Measurements from ENCODE around the gene SLC27A4. TPM values are rescaled to one million over a fixed set of nuclear protein-coding genes. Genes with fewer than 3 reads are reported as not detected.

The SLC27A4 gene
- polyA plus RNA-seq, 2 of the 4 experiments (the other 2 are of a cell fraction) = 14.5 to 27.0 TPM

- no peaks in the 10 kb centered on the region for H3K9me3 ChIP-seq
- CTCF ChIA-PET = interaction anchor here (1.0 kb wide), 1 partner anchor 13 kb away, joined by 3 read pairs; no protein-coding TSS in a partner anchor
- peaks cover 8% of the 10 kb centered on the region; the same call in 2 of the 3 replicates for H3K4me1 ChIP-seq
- H3K4me3 ChIP-seq = no peak overlapping the region
- DNase-seq (ENCODE audit: low read depth in 1 of 2, low spot score in 1 of 2) (no peak), ATAC-seq (no peak), FAIRE-seq (no peak)
- H3K27ac ChIP-seq = no peak overlapping the region
- POLR2A ChIA-PET = no interaction called here
- 93% methylated on average over 2 of the region's 2 CpGs for WGBS (ENCODE audit: missing lambda C conversion rate)
- TF ChIP-seq TFCP2L1 (CRISPR knock-in tag; IDR thresholded peaks at IDR 0.05) (no peak), SREBF2 (IDR thresholded peaks at IDR 0.05) (no peak), ZC3H11A (IDR thresholded peaks at IDR 0.05) (no peak), FOSL2 (IDR thresholded peaks at IDR 0.05) (no peak), FOSL2 (CRISPR knock-in tag; IDR thresholded peaks at IDR 0.05) (no peak), MAX (IDR thresholded peaks at IDR 0.05) (no peak), RCOR1 (IDR thresholded peaks at IDR 0.05; ENCODE audit: low read depth, low read length) (no peak), ATOH8 (CRISPR knock-in tag; IDR thresholded peaks at IDR 0.05; ENCODE audit: low read depth) (no peak), NR3C1 (IDR thresholded peaks at IDR 0.05) (no peak), KDM1A (IDR thresholded peaks at IDR 0.05; ENCODE audit: low read depth) (no peak), KDM5A (IDR thresholded peaks at IDR 0.05) (no peak)
- H3K4me2 ChIP-seq = no peak overlapping the region
Observed at GRCh38 chr9:128317629-128318028, 22.7 kb upstream of the SLC27A4 start.

GRCh38 chr9:128321343-128321742 is 19.0 kb upstream of the SLC27A4 start:
- H3K9me3 ChIP-seq = no peaks in the 10 kb centered on the region
- 78% methylated on average over 7 of the region's 7 CpGs for WGBS (ENCODE audit: missing lambda C conversion rate)
- peak overlapping the region; percentile 86 for H3K4me2 ChIP-seq
- ATAC-seq = no peak
- DNase-seq (ENCODE audit: low read depth in 1 of 2, low spot score in 1 of 2) = no peak
- H3K27ac ChIP-seq = peak overlapping the region; percentile 97 to 99; a peak in 5 of 6 replicates
- peak overlapping the region; percentile 74 for H3K4me3 ChIP-seq
- ChIA-PET POLR2A (interaction anchor here (0.6 kb wide), 1 partner anchor 21 kb away, joined by 5 read pairs; no protein-coding TSS in a partner anchor), CTCF (interaction anchor here (0.7 to 2.9 kb wide), 7 partner anchors 11 to 41 kb away, joined by 4 to 16 read pairs (median 7); no protein-coding TSS in a partner anchor)
- TF ChIP-seq NPAS2 (CRISPR knock-in tag; IDR thresholded peaks at IDR 0.05; ENCODE audit: borderline replicate concordance) = no peak
- no peak for TF ChIP-seq ZFP36 (IDR thresholded peaks at IDR 0.05; ENCODE audit: borderline replicate concordance, partially characterized antibody)
- TF ChIP-seq RAD21 (conservative IDR thresholded peaks at IDR 0.05 in 1 of 2, IDR thresholded peaks at IDR 0.05 in 1 of 2) = no peak
- TF ChIP-seq HMGXB4 (CRISPR knock-in tag; IDR thresholded peaks at IDR 0.05; ENCODE audit: borderline replicate concordance) = no peak
- TF ChIP-seq SMC3 (IDR thresholded peaks at IDR 0.05) = no peak
- no peak for TF ChIP-seq MAZ (IDR thresholded peaks at IDR 0.05; ENCODE audit: borderline replicate concordance, low read depth, low read length)
- no peak for TF ChIP-seq ZNF302 (CRISPR knock-in tag; IDR thresholded peaks at IDR 0.05)
- no peak for TF ChIP-seq CHD2 (IDR thresholded peaks at IDR 0.05; ENCODE audit: low read length, partially characterized antibody)
- TF ChIP-seq NR3C1 (IDR thresholded peaks at IDR 0.05) = no peak
- no peak for TF ChIP-seq POLR2A (IDR thresholded peaks at IDR 0.05; ENCODE audit: low read length)
- TF ChIP-seq CBX8 (IDR thresholded peaks at IDR 0.05) = no peak
- TF ChIP-seq PHF8 (IDR thresholded peaks at IDR 0.05; ENCODE audit: borderline replicate concordance, low read depth) = no peak
- TF ChIP-seq POLR2AphosphoS2 (conservative IDR thresholded peaks at IDR 0.05; ENCODE audit: low read length) = no peak
- TF ChIP-seq SREBF2 (IDR thresholded peaks at IDR 0.05) = no peak
- no peak for TF ChIP-seq CTCF (IDR thresholded peaks at IDR 0.05)
- TF ChIP-seq FOXS1 (CRISPR knock-in tag; IDR thresholded peaks at IDR 0.05) = no peak
- no peak for TF ChIP-seq FOSB (CRISPR knock-in tag; IDR thresholded peaks at IDR 0.05)
- FAIRE-seq = no peak
- peaks cover 20% of the 10 kb centered on the region for H3K4me1 ChIP-seq

All from A549 (cell line).